Ovary (tissue), 9 donors: Measurements from ENCODE around the gene PCDHGB2. TPM values are rescaled to one million over a fixed set of nuclear protein-coding genes. Genes with fewer than 3 reads are reported as not detected.
"Not testable (repeated sequence)": the region's sequence is repeated elsewhere in the genome, so short reads cannot be mapped to it uniquely, and the experiment has no call there.

ENCODE experiments used
- DNase-seq, 5 donors: peaks; one replicate each; pipeline ENCODE4 v3.0.0-alpha.2; 2019 to 2020
- H3K27ac ChIP-seq, 2 donors: fragments of 200-600 bp; one replicate each; pipeline versions ENCODE4 v1.5.1 to v1.8.0; 2019 to 2022
- H3K27me3 ChIP-seq: fragments of 200-600 bp; one replicate; pipeline ENCODE4 v1.8.0; 2022
- H3K36me3 ChIP-seq: fragments of 200-600 bp; sonication (generic); one replicate; pipeline ENCODE4 v1.5.1; 2019
- H3K4me1 ChIP-seq: one replicate; pipeline ENCODE4 v1.8.1; 2013; ENCODE audit warnings: mild to moderate bottlenecking, moderate library complexity; ENCODE audit not compliant: insufficient read depth
- H3K4me3 ChIP-seq: fragments of 200-600 bp; sonication (generic); one replicate; pipeline ENCODE4 v1.5.1; 2017
- H3K9me3 ChIP-seq, 2 donors: fragments of 200-600 bp in 1 of 2; sonication (generic) in 1 of 2; one replicate each; pipeline versions ENCODE4 v1.5.1 to v1.8.1; 2013 to 2019; ENCODE audit warnings: mild to moderate bottlenecking in 1 of 2, moderate library complexity in 1 of 2
- CTCF ChIP-seq, 3 donors: fragments of 450-650 bp in 2 of 3; fragments of 200-600 bp in 1 of 3; IDR thresholded peaks; one replicate each; pipeline versions ENCODE4 v1.5.1 to v1.8.0; 2016 to 2022; ENCODE audit warnings: antibody characterized with exemption in 3 of 3, mild to moderate bottlenecking in 1 of 3
- EP300 ChIP-seq: sonication (generic); formaldehyde crosslinking; IDR thresholded peaks from one replicate; pipeline ENCODE4 v1.6.1; 2017; ENCODE audit warnings: antibody characterized with exemption
- POLR2A ChIP-seq: fragments of 450-650 bp; IDR thresholded peaks from one replicate; pipeline ENCODE4 v1.6.1; 2017; ENCODE audit warnings: antibody characterized with exemption, mild to moderate bottlenecking, moderate library complexity
- WGBS, 3 donors: extraction: QIAGEN DNeasy Blood & Tissue Kit in 1 of 3; methylation state at CpG; one replicate each; pipeline versions ENCODE4 v1.1.5 to v1.1.7; 2013 to 2017; 5-methylcytosine and 5-hydroxymethylcytosine counted together
- intact Hi-C, 4 donors: fragments of 100-400 bp; cut with DNase I; formaldehyde crosslinking; loops; one replicate each; pipeline versions ENCODE4 v1.11.0 to v1.15.1; 2022 to 2023
- polyA plus RNA-seq, 2 donors: library from polyadenylated mRNA; stranded (reverse); fragments of 200-250 nt in 1 of 2; fragments of 350-450 nt in 1 of 2; fragmentation: Illumina TruSeq in 1 of 2; extraction: RNeasy Lipid Tissue Mini Kit (QIAGEN cat#74804) in 1 of 2; gene quantifications; one replicate each; pipeline ENCODE4 v1.2.3, GENCODE V29; 2013 to 2014
- total RNA-seq, 7 donors: library from RNA; depleted of rRNA in 2 of 7; stranded (reverse); fragments of >200 nt in 2 of 7; fragmentation: NEBNext Ultra II Directional in 3 of 7; extraction: Animal tissue kit (Norgen Biotek cat#: 25700) in 3 of 7; gene quantifications; one replicate each; pipeline versions ENCODE4 v1.1.0 to v1.2.4, GENCODE V29; 2016 to 2023
- donor health status: DM: no; HTN: no; CAD: no; lungs with moderate emphysema.
- donor health status: DM: no; HTN: no; CAD: no.
- donor health status: Bipolar disorder and iron deficiency.
- donor health status: DM: yes; HTN: yes; CAD: no.
- donor health status: DM: no; HTN: no; CAD: no.
- donor health status: DM: yes; HTN: yes; CAD: no.

Gene PCDHGB2
- total and polyA plus RNA-seq, 9 donors, result 1.9 to 11.9 (median 7.4) TPM

GRCh38 chr5:141343242-141343952, 16.4 kb upstream of the PCDHGB2 start, which contains the start of gene PCDHGA3:
Gene PCDHGA3 (plus strand): TSS chr5:141343829. CDS start chr5:141344034, 205 bp downstream.
- Histone ChIP-seq H3K4me3 (peak within 1 kb of the TSS; percentile 8), H3K27ac (no peak within 1 kb of the TSS), H3K4me1 (no peaks in the 10 kb centered on the region), H3K27me3 (no peaks in the 10 kb centered on the region), H3K36me3 (no peaks in the 10 kb centered on the region), H3K9me3 (peaks cover 16 to 49% of the 10 kb centered on the region in 2 donors)
- WGBS, 3 donors, result 23 to 26% (median 24%) methylated on average over 9 of the region's 9 CpGs
- intact Hi-C loops, result no loop called here
- DNase-seq, result no peak
- TF ChIP-seq POLR2A, result no peak
- TF ChIP-seq EP300, result no peak
- TF ChIP-seq CTCF (IDR thresholded peaks at IDR 0.05), result no peak

GRCh38 chr5:141343953-141344463, 15.8 kb upstream of the PCDHGB2 start:
- no peak for TF ChIP-seq EP300
- TF ChIP-seq POLR2A, result no peak
- TF ChIP-seq CTCF (IDR thresholded peaks at IDR 0.05), result no peak
- DNase-seq, result no peak
- no peaks in the 10 kb centered on the region for H3K4me1 ChIP-seq
- intact Hi-C loops, result no loop called here
- peak overlapping the region; percentile 8 for H3K4me3 ChIP-seq
- peaks cover 14 to 45% of the 10 kb centered on the region in 2 donors for H3K9me3 ChIP-seq
- 17 to 27% (median 22%) methylated on average over 31 of the region's 31 CpGs for WGBS, 3 donors
- H3K27me3 ChIP-seq, result no peaks in the 10 kb centered on the region
- no peak overlapping the region for H3K27ac ChIP-seq
- no peaks in the 10 kb centered on the region for H3K36me3 ChIP-seq

- no peak for DNase-seq
- no peak for TF ChIP-seq POLR2A
- no peak for TF ChIP-seq CTCF (IDR thresholded peaks at IDR 0.05)
- no peak for TF ChIP-seq EP300
- no peaks in the 10 kb centered on the region for H3K27me3 ChIP-seq
- 25 to 50% (median 31%) methylated on average over 20 of the region's 20 CpGs for WGBS, 3 donors
- no peak overlapping the region for H3K4me3 ChIP-seq
- no peaks in the 10 kb centered on the region for H3K4me1 ChIP-seq
- H3K36me3 ChIP-seq, result no peaks in the 10 kb centered on the region
- H3K9me3 ChIP-seq, result peaks cover 12 to 40% of the 10 kb centered on the region in 2 donors
- intact Hi-C loops, result no loop called here
- H3K27ac ChIP-seq, result no peak overlapping the region
Measured at GRCh38 chr5:141345327-141345726, 14.5 kb upstream of the PCDHGB2 start.

GRCh38 chr5:141346017-141346416, 13.8 kb upstream of the PCDHGB2 start:
- WGBS, 3 donors, result 40 to 64% (median 43%) methylated on average over 21 to 29 of the region's 35 CpGs

More at GRCh38 chr5:141346017-141346416, 13.8 kb upstream of the PCDHGB2 start:
- H3K4me3 ChIP-seq, DNase-seq, H3K36me3 ChIP-seq, H3K27ac ChIP-seq, H3K27me3 ChIP-seq, H3K4me1 ChIP-seq, intact Hi-C loops: not testable (repeated sequence)
- peaks cover 12 to 40% of the 10 kb centered on the region in 2 donors for H3K9me3 ChIP-seq
